Spleen (tissue), 7 donors: ENCODE results near the gene LNX2.

Experiments used
- POLR2A ChIP-seq, 3 donors: fragments of 450-650 bp; IDR thresholded peaks; one replicate each; pipeline ENCODE4 v1.5.1; 2017; ENCODE audit warnings: antibody characterized with exemption in 3 of 3, mild to moderate bottlenecking in 1 of 3
- POLR2AphosphoS5 ChIP-seq, 3 donors: sonication (generic); formaldehyde crosslinking; IDR thresholded peaks; one replicate each; pipeline ENCODE4 v1.5.1; 2017; ENCODE audit warnings: antibody characterized with exemption in 3 of 3
- TF ChIP-seq, protein P1 (sequence below), 11 experiments: fragments of 200-600 bp in 7 of 11; fragments of 450-650 bp in 4 of 11; sonication (generic) in 4 of 11; IDR thresholded peaks in 8 of 11; conservative IDR thresholded peaks in 3 of 11; 1 replicate in 7 of 11; 2 replicates in 4 of 11; pipeline versions ENCODE4 v1.4.0 to v1.8.0; 2016 to 2021; ENCODE audit warnings: antibody characterized with exemption in 11 of 11, inconsistent platforms in 4 of 11, mild to moderate bottlenecking in 1 of 11
- donor health status: DM: no; HTN: no; CAD: no; lungs with moderate emphysema.
- donor health status: DM: no; HTN: no; CAD: no.
- donor health status: DM: no; HTN: no; CAD: no.

DNA sequence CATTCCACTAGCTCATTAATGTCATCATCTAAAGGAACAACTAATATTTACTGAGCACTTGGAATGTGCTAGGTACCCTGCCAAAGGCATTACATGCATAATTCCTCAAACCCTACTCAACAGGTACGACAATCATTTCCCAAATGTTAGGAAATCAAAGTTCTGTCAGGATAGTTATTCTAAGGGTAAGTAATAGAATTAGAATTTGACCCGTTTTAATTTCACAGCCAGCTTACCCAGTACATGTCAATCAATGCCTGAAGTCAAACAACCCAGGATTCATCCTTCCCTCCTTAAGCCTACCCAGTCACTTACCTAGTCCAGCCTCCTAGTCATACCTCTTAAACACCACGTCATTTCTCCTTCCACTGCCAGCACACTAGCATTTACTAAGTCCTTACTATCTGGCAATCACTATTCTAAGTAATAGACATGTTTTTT is 2.4 kb downstream of the LNX2 start:
- TF ChIP-seq POLR2AphosphoS5 (IDR thresholded peaks at IDR 0.05) (no peak), POLR2A (IDR thresholded peaks at IDR 0.05) (no peak)
- TF ChIP-seq, protein P1, sequence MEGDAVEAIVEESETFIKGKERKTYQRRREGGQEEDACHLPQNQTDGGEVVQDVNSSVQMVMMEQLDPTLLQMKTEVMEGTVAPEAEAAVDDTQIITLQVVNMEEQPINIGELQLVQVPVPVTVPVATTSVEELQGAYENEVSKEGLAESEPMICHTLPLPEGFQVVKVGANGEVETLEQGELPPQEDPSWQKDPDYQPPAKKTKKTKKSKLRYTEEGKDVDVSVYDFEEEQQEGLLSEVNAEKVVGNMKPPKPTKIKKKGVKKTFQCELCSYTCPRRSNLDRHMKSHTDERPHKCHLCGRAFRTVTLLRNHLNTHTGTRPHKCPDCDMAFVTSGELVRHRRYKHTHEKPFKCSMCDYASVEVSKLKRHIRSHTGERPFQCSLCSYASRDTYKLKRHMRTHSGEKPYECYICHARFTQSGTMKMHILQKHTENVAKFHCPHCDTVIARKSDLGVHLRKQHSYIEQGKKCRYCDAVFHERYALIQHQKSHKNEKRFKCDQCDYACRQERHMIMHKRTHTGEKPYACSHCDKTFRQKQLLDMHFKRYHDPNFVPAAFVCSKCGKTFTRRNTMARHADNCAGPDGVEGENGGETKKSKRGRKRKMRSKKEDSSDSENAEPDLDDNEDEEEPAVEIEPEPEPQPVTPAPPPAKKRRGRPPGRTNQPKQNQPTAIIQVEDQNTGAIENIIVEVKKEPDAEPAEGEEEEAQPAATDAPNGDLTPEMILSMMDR (IDR thresholded peaks at IDR 0.05 in 8 of 11, conservative IDR thresholded peaks at IDR 0.05 in 3 of 11): no peak
